WTC11 (cell line): Measurements from ENCODE around the gene ATOX1. TPM values are rescaled to one million over a fixed set of nuclear protein-coding genes. Genes with fewer than 3 reads are reported as not detected.

ENCODE experiments used
- ATAC-seq: fragments of 200-7000 bp; cut with Tn5 transposase; 2 replicates; pipeline ENCODE4 v1.10.0; 2021; ENCODE audit warnings: mild to moderate bottlenecking, moderate library complexity
- Bru-seq: library from RNA; stranded (reverse); fragments of 400-500 nt; gene quantifications from one replicate; lab custom pipeline; 2021; lab: Mats Ljungman, UMichigan
- CTCF ChIA-PET: fragments of 300-600 bp; sonication (Branson Sonifier 250); formaldehyde crosslinking; loops from one replicate; lab custom pipeline; 2021; ENCODE audit warnings: antibody characterized with exemption; lab: Charles Lee
- POLR2A ChIA-PET: fragments of 350-600 bp; sonication (Branson Sonifier 250); formaldehyde crosslinking; loops from one replicate; lab custom pipeline; 2021; ENCODE audit warnings: antibody characterized with exemption; lab: Charles Lee
- DNase-seq: peaks from one replicate; pipeline ENCODE4 v3.0.0; 2021; ENCODE audit warnings: low spot score
- H3K27ac Mint-ChIP-seq: 2 replicates; pipeline ENCODE4 v1.8.0; 2021; ENCODE audit warnings: mixed read lengths
- H3K27me3 Mint-ChIP-seq: 2 replicates; pipeline ENCODE4 v1.8.0; 2021; ENCODE audit warnings: low read depth, mild to moderate bottlenecking, moderate library complexity, mixed read lengths
- H3K36me3 Mint-ChIP-seq: 2 replicates; pipeline ENCODE4 v1.8.0; 2021; ENCODE audit warnings: mixed read lengths
- H3K4me1 Mint-ChIP-seq: 2 replicates; pipeline ENCODE4 v1.8.0; 2022; ENCODE audit warnings: mixed read lengths
- H3K4me3 Mint-ChIP-seq: 2 replicates; pipeline ENCODE4 v1.8.0; 2021; ENCODE audit warnings: mild to moderate bottlenecking, moderate library complexity, mixed read lengths
- H3K9me3 Mint-ChIP-seq: 2 replicates; pipeline ENCODE4 v1.8.0; 2021; ENCODE audit warnings: mixed read lengths
- CBFB ChIP-seq: sonication (generic); formaldehyde crosslinking; IDR thresholded peaks from 2 replicates; pipeline ENCODE4 v1.8.1; 2022; ENCODE audit warnings: mild to moderate bottlenecking, low read depth, missing genetic modification reagents
- CREM ChIP-seq: sonication (generic); formaldehyde crosslinking; IDR thresholded peaks from 2 replicates; pipeline ENCODE4 v1.8.1; 2022; ENCODE audit warnings: mild to moderate bottlenecking, missing genetic modification reagents, moderate library complexity
- ETV6 ChIP-seq: sonication (generic); formaldehyde crosslinking; IDR thresholded peaks from 2 replicates; pipeline ENCODE4 v1.8.1; 2022; ENCODE audit warnings: mild to moderate bottlenecking, missing genetic modification reagents
- FOXP1 ChIP-seq: sonication (generic); formaldehyde crosslinking; IDR thresholded peaks from 2 replicates; pipeline ENCODE4 v1.8.0; 2022; ENCODE audit warnings: missing genetic modification reagents, mild to moderate bottlenecking, moderate library complexity, borderline replicate concordance
- JAZF1 ChIP-seq: fragments of 250-450 bp; sonication (Bioruptor Pico); IDR thresholded peaks from 2 replicates; pipeline ENCODE4 v1.9.0; 2021; ENCODE audit warnings: moderate library complexity, mild to moderate bottlenecking, inconsistent platforms
- NFATC4 ChIP-seq: fragments of 250-450 bp; sonication (Bioruptor Pico); IDR thresholded peaks from 2 replicates; pipeline ENCODE4 v1.9.0; 2021; ENCODE audit warnings: mild to moderate bottlenecking
- OVOL2 ChIP-seq: fragments of 250-450 bp; sonication (Bioruptor Pico); IDR thresholded peaks from 2 replicates; pipeline ENCODE4 v1.9.0; 2021; ENCODE audit warnings: mild to moderate bottlenecking, borderline replicate concordance
- SMAD3 ChIP-seq: sonication (generic); formaldehyde crosslinking; IDR thresholded peaks from 2 replicates; pipeline ENCODE4 v1.8.0; 2022; ENCODE audit warnings: missing genetic modification reagents, mild to moderate bottlenecking, borderline replicate concordance
- ZNF263 ChIP-seq: sonication (generic); formaldehyde crosslinking; IDR thresholded peaks from 2 replicates; pipeline ENCODE4 v1.8.1; 2022; ENCODE audit warnings: low read depth, mild to moderate bottlenecking, moderate library complexity, missing genetic modification reagents
- long read RNA-seq, 3 experiments: library from RNA in 1 of 3; library from capped mRNA in 1 of 3; library from polyadenylated mRNA in 1 of 3; unstranded in 2 of 3; stranded (forward) in 1 of 3; transcript quantifications; one replicate each; pipeline ENCODE4 v2.0.0, GENCODE V29; 2021
- total RNA-seq: library from RNA; stranded (reverse); gene quantifications from 3 replicates; pipeline ENCODE4 v1.2.3, GENCODE V29; 2021
- TF ChIP-seq, protein P1 (sequence below): sonication (generic); formaldehyde crosslinking; IDR thresholded peaks from 2 replicates; pipeline ENCODE4 v1.8.0; 2022; ENCODE audit warnings: mild to moderate bottlenecking, missing genetic modification reagents
- TF ChIP-seq, protein P2 (sequence below): sonication (generic); formaldehyde crosslinking; IDR thresholded peaks from 2 replicates; pipeline ENCODE4 v1.8.0; 2022; ENCODE audit warnings: missing genetic modification reagents
- TF ChIP-seq, protein P3 (sequence below): sonication (generic); formaldehyde crosslinking; IDR thresholded peaks from 2 replicates; pipeline ENCODE4 v1.8.1; 2022; ENCODE audit warnings: mild to moderate bottlenecking, moderate library complexity, missing genetic modification reagents
- TF ChIP-seq, protein P4 (sequence below): sonication (generic); formaldehyde crosslinking; IDR thresholded peaks from 2 replicates; pipeline ENCODE4 v1.8.1; 2022; ENCODE audit warnings: low read depth, missing genetic modification reagents, borderline replicate concordance
- TF ChIP-seq, protein P5 (sequence below): sonication (generic); formaldehyde crosslinking; IDR thresholded peaks from 2 replicates; pipeline ENCODE4 v1.8.1; 2023; ENCODE audit warnings: mild to moderate bottlenecking, missing genetic modification reagents, moderate library complexity
- TF ChIP-seq, protein P6 (sequence below): sonication (generic); formaldehyde crosslinking; IDR thresholded peaks from 2 replicates; pipeline ENCODE4 v1.8.1; 2022; ENCODE audit warnings: low read depth, mild to moderate bottlenecking, moderate library complexity, missing genetic modification reagents, borderline replicate concordance
- TF ChIP-seq, protein P7 (sequence below): sonication (generic); formaldehyde crosslinking; IDR thresholded peaks from 2 replicates; pipeline ENCODE4 v1.8.0; 2022; ENCODE audit warnings: mild to moderate bottlenecking, missing genetic modification reagents
- TF ChIP-seq, protein P8 (sequence below): sonication (generic); formaldehyde crosslinking; IDR thresholded peaks from 2 replicates; pipeline ENCODE4 v1.8.0; 2023; ENCODE audit warnings: missing genetic modification reagents, mild to moderate bottlenecking, borderline replicate concordance

Gene ATOX1, protein sequence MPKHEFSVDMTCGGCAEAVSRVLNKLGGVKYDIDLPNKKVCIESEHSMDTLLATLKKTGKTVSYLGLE
- 76.4 to 79.3 TPM (median 77.4 TPM) in 3 replicates for total RNA-seq
- percentile 69 among the genes with signal in this experiment for Bru-seq, nascent RNA
- long read RNA-seq, experiment 1, transcript ATOX1-201 (4 exons, 488 nt), result major isoform, 44 of 53 reads
- long read RNA-seq, experiment 1, partial matches to known transcripts, result 1 of 53 reads
- long read RNA-seq, experiment 1, other reads (novel, unspliced or antisense), result 7 of 53 reads
- long read RNA-seq, experiment 2, transcript ATOX1-205 (3 exons, 724 nt), result minor isoform, 13 of 96 reads
- long read RNA-seq, experiment 2, transcript ATOX1-201 (4 exons, 488 nt), result major isoform, 66 of 96 reads
- long read RNA-seq, experiment 2, transcript ATOX1-204 (2 exons, 423 nt), result minor isoform, 5 of 96 reads
- long read RNA-seq, experiment 2, partial matches to known transcripts, result 1 of 96 reads
- long read RNA-seq, experiment 2, other reads (novel, unspliced or antisense), result 11 of 96 reads
- long read RNA-seq, experiment 3, partial matches to known transcripts, result 0 of 2 reads
- long read RNA-seq, experiment 3, other reads (novel, unspliced or antisense), result 2 of 2 reads

DNA sequence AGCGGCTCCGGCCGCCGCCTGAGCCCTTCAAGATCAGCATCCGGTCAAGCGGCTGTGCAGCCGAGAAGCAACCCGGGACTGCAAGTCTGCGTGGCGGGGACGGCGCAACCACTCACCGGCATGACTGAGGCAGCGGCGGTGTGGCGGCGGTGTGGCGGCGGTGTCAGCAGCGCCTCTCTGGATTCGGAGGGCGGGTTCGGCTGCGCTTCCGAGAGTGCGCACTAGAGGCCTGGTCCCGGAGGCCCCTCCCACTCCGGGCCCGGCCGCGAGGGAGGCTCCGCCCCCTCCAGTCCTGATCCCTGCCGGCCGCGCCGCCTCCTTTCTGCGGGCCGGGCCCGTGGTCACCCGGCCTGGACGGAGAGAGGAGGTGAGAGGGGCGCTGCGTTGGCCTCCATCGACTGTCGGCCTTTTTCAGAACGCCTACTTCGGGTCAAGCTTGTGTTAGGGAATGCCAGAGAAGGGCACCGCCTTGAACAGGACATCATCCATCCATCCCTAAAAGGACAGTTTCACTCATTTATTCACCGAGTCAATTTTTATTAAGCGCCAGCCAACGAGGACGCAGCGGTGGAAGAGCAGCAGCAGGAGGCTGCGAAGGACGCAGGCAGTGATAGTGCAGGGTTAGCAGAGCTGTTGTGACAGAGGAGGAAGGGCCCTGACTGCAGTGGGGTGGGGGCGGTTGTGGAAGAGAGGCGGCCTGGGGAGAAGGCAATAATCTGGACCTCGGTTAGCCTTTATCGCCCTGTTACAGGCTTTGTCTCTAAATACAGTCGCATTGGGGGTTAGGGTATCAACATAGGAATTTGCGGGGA, at the start of gene ATOX1:
TSS of gene ATOX1 (minus strand) at position 202 of the 812 bp plus-strand sequence. CDS start at position 122, 80 bp downstream.
- Mint-ChIP-seq H3K36me3 (peaks cover under 1% of the 10 kb centered on the region; the same call in 1 of the 2 replicates), H3K4me3 (peak within 1 kb of the TSS; percentile 84), H3K9me3 (no peaks in the 10 kb centered on the region), H3K27me3 (no peaks in the 10 kb centered on the region), H3K4me1 (peaks cover 39% of the 10 kb centered on the region), H3K27ac (peak within 1 kb of the TSS; percentile 94)
- ChIA-PET CTCF (interaction anchor here (3.3 to 4.7 kb wide), 2 partner anchors 12 to 18 kb away, joined by 25 to 28 read pairs; partner anchors contain the start of gene G3BP1), POLR2A (interaction anchor here (2.8 kb wide), 1 partner anchor 13 kb away, joined by 27 read pairs; the partner anchor contains the start of gene G3BP1)
- ATAC-seq (peak; percentile 96), DNase-seq (peak; percentile 93)
- TF ChIP-seq FOXP1 (CRISPR knock-in tag) (peak; percentile 77), NFATC4 (CRISPR knock-in tag) (no peak), ETV6 (CRISPR knock-in tag) (peak; percentile 78), OVOL2 (CRISPR knock-in tag) (no peak), CBFB (CRISPR knock-in tag) (no peak), CREM (CRISPR knock-in tag) (no peak), ZNF263 (CRISPR knock-in tag) (no peak), JAZF1 (CRISPR knock-in tag) (no peak), SMAD3 (CRISPR knock-in tag) (no peak)
- TF ChIP-seq, protein P1, sequence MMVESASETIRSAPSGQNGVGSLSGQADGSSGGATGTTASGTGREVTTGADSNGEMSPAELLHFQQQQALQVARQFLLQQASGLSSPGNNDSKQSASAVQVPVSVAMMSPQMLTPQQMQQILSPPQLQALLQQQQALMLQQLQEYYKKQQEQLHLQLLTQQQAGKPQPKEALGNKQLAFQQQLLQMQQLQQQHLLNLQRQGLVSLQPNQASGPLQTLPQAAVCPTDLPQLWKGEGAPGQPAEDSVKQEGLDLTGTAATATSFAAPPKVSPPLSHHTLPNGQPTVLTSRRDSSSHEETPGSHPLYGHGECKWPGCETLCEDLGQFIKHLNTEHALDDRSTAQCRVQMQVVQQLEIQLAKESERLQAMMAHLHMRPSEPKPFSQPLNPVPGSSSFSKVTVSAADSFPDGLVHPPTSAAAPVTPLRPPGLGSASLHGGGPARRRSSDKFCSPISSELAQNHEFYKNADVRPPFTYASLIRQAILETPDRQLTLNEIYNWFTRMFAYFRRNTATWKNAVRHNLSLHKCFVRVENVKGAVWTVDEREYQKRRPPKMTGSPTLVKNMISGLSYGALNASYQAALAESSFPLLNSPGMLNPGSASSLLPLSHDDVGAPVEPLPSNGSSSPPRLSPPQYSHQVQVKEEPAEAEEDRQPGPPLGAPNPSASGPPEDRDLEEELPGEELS (CRISPR knock-in tag), result peak; percentile 11; the same call in 1 of the 2 replicates
- TF ChIP-seq, protein P2, sequence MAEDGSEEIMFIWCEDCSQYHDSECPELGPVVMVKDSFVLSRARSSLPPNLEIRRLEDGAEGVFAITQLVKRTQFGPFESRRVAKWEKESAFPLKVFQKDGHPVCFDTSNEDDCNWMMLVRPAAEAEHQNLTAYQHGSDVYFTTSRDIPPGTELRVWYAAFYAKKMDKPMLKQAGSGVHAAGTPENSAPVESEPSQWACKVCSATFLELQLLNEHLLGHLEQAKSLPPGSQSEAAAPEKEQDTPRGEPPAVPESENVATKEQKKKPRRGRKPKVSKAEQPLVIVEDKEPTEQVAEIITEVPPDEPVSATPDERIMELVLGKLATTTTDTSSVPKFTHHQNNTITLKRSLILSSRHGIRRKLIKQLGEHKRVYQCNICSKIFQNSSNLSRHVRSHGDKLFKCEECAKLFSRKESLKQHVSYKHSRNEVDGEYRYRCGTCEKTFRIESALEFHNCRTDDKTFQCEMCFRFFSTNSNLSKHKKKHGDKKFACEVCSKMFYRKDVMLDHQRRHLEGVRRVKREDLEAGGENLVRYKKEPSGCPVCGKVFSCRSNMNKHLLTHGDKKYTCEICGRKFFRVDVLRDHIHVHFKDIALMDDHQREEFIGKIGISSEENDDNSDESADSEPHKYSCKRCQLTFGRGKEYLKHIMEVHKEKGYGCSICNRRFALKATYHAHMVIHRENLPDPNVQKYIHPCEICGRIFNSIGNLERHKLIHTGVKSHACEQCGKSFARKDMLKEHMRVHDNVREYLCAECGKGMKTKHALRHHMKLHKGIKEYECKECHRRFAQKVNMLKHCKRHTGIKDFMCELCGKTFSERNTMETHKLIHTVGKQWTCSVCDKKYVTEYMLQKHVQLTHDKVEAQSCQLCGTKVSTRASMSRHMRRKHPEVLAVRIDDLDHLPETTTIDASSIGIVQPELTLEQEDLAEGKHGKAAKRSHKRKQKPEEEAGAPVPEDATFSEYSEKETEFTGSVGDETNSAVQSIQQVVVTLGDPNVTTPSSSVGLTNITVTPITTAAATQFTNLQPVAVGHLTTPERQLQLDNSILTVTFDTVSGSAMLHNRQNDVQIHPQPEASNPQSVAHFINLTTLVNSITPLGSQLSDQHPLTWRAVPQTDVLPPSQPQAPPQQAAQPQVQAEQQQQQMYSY, result no peak
- TF ChIP-seq, protein P3, sequence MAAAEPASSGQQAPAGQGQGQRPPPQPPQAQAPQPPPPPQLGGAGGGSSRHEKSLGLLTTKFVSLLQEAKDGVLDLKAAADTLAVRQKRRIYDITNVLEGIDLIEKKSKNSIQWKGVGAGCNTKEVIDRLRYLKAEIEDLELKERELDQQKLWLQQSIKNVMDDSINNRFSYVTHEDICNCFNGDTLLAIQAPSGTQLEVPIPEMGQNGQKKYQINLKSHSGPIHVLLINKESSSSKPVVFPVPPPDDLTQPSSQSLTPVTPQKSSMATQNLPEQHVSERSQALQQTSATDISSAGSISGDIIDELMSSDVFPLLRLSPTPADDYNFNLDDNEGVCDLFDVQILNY (CRISPR knock-in tag), result no peak; the same call in 1 of the 2 replicates
- TF ChIP-seq, protein P4, sequence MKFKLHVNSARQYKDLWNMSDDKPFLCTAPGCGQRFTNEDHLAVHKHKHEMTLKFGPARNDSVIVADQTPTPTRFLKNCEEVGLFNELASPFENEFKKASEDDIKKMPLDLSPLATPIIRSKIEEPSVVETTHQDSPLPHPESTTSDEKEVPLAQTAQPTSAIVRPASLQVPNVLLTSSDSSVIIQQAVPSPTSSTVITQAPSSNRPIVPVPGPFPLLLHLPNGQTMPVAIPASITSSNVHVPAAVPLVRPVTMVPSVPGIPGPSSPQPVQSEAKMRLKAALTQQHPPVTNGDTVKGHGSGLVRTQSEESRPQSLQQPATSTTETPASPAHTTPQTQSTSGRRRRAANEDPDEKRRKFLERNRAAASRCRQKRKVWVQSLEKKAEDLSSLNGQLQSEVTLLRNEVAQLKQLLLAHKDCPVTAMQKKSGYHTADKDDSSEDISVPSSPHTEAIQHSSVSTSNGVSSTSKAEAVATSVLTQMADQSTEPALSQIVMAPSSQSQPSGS (CRISPR knock-in tag), result no peak
- TF ChIP-seq, protein P5, sequence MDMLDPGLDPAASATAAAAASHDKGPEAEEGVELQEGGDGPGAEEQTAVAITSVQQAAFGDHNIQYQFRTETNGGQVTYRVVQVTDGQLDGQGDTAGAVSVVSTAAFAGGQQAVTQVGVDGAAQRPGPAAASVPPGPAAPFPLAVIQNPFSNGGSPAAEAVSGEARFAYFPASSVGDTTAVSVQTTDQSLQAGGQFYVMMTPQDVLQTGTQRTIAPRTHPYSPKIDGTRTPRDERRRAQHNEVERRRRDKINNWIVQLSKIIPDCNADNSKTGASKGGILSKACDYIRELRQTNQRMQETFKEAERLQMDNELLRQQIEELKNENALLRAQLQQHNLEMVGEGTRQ, result no peak
- TF ChIP-seq, protein P6, sequence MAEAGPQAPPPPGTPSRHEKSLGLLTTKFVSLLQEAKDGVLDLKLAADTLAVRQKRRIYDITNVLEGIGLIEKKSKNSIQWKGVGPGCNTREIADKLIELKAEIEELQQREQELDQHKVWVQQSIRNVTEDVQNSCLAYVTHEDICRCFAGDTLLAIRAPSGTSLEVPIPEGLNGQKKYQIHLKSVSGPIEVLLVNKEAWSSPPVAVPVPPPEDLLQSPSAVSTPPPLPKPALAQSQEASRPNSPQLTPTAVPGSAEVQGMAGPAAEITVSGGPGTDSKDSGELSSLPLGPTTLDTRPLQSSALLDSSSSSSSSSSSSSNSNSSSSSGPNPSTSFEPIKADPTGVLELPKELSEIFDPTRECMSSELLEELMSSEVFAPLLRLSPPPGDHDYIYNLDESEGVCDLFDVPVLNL (CRISPR knock-in tag), result no peak
- TF ChIP-seq, protein P7, sequence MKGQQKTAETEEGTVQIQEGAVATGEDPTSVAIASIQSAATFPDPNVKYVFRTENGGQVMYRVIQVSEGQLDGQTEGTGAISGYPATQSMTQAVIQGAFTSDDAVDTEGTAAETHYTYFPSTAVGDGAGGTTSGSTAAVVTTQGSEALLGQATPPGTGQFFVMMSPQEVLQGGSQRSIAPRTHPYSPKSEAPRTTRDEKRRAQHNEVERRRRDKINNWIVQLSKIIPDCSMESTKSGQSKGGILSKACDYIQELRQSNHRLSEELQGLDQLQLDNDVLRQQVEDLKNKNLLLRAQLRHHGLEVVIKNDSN, result no peak
- TF ChIP-seq, protein P8, sequence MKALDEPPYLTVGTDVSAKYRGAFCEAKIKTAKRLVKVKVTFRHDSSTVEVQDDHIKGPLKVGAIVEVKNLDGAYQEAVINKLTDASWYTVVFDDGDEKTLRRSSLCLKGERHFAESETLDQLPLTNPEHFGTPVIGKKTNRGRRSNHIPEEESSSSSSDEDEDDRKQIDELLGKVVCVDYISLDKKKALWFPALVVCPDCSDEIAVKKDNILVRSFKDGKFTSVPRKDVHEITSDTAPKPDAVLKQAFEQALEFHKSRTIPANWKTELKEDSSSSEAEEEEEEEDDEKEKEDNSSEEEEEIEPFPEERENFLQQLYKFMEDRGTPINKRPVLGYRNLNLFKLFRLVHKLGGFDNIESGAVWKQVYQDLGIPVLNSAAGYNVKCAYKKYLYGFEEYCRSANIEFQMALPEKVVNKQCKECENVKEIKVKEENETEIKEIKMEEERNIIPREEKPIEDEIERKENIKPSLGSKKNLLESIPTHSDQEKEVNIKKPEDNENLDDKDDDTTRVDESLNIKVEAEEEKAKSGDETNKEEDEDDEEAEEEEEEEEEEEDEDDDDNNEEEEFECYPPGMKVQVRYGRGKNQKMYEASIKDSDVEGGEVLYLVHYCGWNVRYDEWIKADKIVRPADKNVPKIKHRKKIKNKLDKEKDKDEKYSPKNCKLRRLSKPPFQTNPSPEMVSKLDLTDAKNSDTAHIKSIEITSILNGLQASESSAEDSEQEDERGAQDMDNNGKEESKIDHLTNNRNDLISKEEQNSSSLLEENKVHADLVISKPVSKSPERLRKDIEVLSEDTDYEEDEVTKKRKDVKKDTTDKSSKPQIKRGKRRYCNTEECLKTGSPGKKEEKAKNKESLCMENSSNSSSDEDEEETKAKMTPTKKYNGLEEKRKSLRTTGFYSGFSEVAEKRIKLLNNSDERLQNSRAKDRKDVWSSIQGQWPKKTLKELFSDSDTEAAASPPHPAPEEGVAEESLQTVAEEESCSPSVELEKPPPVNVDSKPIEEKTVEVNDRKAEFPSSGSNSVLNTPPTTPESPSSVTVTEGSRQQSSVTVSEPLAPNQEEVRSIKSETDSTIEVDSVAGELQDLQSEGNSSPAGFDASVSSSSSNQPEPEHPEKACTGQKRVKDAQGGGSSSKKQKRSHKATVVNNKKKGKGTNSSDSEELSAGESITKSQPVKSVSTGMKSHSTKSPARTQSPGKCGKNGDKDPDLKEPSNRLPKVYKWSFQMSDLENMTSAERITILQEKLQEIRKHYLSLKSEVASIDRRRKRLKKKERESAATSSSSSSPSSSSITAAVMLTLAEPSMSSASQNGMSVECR (CRISPR knock-in tag), result no peak
